Brain microvascular endothelial cell (primary cell): ENCODE measurements around the gene TFB1M.

Experiments
- DNase-seq: peaks from one replicate; pipeline ENCODE4 v3.0.0-alpha.2; 2020
- H3K27ac ChIP-seq: fragments of 250-450 bp; sonication (Bioruptor Pico); 2 replicates; pipeline ENCODE4 v1.5.1; 2020; ENCODE audit warnings: mild to moderate bottlenecking, moderate library complexity
- H3K27me3 ChIP-seq: fragments of 250-450 bp; sonication (Bioruptor Pico); replicated peaks from 2 replicates; pipeline ENCODE4 v1.5.1; 2020; ENCODE audit warnings: mild to moderate bottlenecking
- H3K36me3 ChIP-seq: fragments of 250-450 bp; sonication (Bioruptor Pico); replicated peaks from 2 replicates; pipeline ENCODE4 v1.5.1; 2020; ENCODE audit warnings: mild to moderate bottlenecking
- H3K4me3 ChIP-seq: 2 replicates; pipeline ENCODE4 v1.5.1; 2011; ENCODE audit warnings: low read depth, mild to moderate bottlenecking, control low read depth, low read length, moderate library complexity
- in situ Hi-C: cut with HindIII; loops from 2 replicates; pipeline ENCODE4 v1.10.0; 2017; ENCODE audit warnings: low sequenced_read_pairs, low pct_ligation_motif_present
- TF ChIP-seq, protein P1 (sequence below): IDR thresholded peaks from 2 replicates; pipeline ENCODE4 v1.5.1; 2011; ENCODE audit warnings: low read depth, mild to moderate bottlenecking, moderate library complexity, low read length, control low read depth, inconsistent platforms; ENCODE audit errors: missing control alignments

TFB1M gene

DNA sequence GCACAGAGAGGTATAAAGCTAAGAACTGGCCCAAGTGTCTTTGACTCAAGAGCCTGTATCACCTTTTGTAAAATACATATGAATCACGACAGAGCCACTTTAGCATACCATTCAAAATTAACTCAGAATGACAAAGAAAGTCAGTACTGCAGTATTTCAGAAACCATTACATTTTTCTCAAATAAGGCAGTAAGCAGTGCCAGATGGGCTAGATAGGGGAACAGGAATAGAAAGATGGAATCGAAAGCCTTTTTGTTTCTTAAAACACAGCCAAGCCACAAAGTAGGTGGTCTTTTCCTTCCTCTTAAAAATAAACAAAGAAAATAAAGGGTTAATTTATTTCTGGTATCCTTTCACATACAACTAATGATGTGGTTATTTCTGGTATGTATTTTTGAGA lies 40.2 kb downstream of the TFB1M start:
- peak overlapping the region; percentile 82 for H3K27ac ChIP-seq
- TF ChIP-seq, protein P1, sequence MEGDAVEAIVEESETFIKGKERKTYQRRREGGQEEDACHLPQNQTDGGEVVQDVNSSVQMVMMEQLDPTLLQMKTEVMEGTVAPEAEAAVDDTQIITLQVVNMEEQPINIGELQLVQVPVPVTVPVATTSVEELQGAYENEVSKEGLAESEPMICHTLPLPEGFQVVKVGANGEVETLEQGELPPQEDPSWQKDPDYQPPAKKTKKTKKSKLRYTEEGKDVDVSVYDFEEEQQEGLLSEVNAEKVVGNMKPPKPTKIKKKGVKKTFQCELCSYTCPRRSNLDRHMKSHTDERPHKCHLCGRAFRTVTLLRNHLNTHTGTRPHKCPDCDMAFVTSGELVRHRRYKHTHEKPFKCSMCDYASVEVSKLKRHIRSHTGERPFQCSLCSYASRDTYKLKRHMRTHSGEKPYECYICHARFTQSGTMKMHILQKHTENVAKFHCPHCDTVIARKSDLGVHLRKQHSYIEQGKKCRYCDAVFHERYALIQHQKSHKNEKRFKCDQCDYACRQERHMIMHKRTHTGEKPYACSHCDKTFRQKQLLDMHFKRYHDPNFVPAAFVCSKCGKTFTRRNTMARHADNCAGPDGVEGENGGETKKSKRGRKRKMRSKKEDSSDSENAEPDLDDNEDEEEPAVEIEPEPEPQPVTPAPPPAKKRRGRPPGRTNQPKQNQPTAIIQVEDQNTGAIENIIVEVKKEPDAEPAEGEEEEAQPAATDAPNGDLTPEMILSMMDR, result no peak
- H3K4me3 ChIP-seq, result no peak overlapping the region
- in situ Hi-C loops, result loop anchor here (25.0 kb wide), 1 partner anchor 337 kb away; no protein-coding TSS in a partner anchor
- no peak for DNase-seq
- no peaks in the 10 kb centered on the region for H3K36me3 ChIP-seq
- no peaks in the 10 kb centered on the region for H3K27me3 ChIP-seq

GRCh38 chr6:155273431-155273830 lies 40.9 kb downstream of the TFB1M start:
- in situ Hi-C loops, result loop anchor here (25.0 kb wide), 1 partner anchor 336 kb away; no protein-coding TSS in a partner anchor
- no peaks in the 10 kb centered on the region for H3K27me3 ChIP-seq
- H3K27ac ChIP-seq, result peak overlapping the region; percentile 82
- peak; percentile 99 for DNase-seq
- H3K36me3 ChIP-seq, result no peaks in the 10 kb centered on the region
- H3K4me3 ChIP-seq, result no peak overlapping the region
- TF ChIP-seq, protein P1, result no peak

DNA sequence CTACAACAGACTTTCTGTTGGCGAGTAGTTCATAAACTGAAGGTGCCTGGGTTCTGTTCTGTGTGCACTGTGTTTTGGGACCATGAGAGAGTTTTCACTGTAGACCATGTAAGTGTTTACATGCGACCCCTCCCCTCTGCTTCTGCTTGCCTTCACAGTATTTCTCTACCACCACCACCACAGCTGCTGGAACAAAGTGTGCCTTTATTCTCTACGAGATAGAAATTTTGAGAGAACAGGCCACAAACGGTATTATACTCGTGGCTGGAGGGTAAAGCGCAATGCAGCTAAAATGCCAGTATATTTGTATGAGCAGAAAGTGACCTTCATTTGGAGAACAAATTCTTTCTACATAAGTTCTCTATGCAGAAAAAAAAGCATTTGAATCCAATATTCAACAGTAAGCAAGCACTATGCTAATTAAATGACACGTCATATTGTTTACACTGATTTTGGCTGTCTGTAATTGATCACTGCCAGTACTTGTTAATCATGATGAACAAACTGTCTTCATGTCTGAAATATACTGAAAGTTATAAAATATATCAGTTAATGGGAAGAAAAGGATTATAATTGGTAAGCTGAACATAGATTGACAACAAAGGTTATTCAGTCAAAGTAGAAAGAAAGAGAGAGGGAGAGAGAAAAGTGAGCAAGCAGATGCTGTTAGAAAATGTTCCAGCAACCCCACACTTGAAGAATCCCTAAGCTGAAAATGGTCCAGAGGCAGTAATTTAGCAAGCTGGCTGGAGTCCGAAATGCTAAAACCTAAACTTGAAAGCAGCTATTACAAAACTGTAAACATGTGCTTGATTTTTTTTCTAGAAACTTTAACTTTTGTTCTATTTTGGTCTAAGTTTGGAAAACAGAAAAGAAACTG lies 41.7 kb downstream of the TFB1M start:
- no peak for DNase-seq
- no peaks in the 10 kb centered on the region for H3K36me3 ChIP-seq
- H3K4me3 ChIP-seq, result no peak overlapping the region
- no peaks in the 10 kb centered on the region for H3K27me3 ChIP-seq
- TF ChIP-seq, protein P1, result no peak
- H3K27ac ChIP-seq, result peak overlapping the region; percentile 67
- in situ Hi-C loops, result loop anchor here (25.0 kb wide), 1 partner anchor 335 kb away; no protein-coding TSS in a partner anchor

- Histone ChIP-seq H3K36me3 (peaks cover 4% of the 10 kb centered on the region), H3K27me3 (no peaks in the 10 kb centered on the region), H3K27ac (no peak overlapping the region), H3K4me3 (no peak overlapping the region)
- in situ Hi-C loops, result loop anchor here (25.0 kb wide), 1 partner anchor 334 kb away; no protein-coding TSS in a partner anchor
- TF ChIP-seq, protein P1, result no peak
- no peak for DNase-seq
Observed at GRCh38 chr6:155271145-155271544, 43.1 kb downstream of the TFB1M start.

GRCh38 chr6:155270561-155271091 lies 43.7 kb downstream of the TFB1M start:
- in situ Hi-C loops, result loop anchor here (25.0 kb wide), 1 partner anchor 333 kb away; no protein-coding TSS in a partner anchor
- Histone ChIP-seq H3K27me3 (no peaks in the 10 kb centered on the region), H3K27ac (no peak overlapping the region), H3K4me3 (no peak overlapping the region), H3K36me3 (peaks cover 4% of the 10 kb centered on the region)
- no peak for DNase-seq
- TF ChIP-seq, protein P1, result no peak
